ENCODE results near the gene FOXA3. TPM values are rescaled to one million over a fixed set of nuclear protein-coding genes. Genes with fewer than 3 reads are reported as not detected.

Gene FOXA3
- total RNA-seq, 1 donor from 2014 or later: not detected

DNA sequence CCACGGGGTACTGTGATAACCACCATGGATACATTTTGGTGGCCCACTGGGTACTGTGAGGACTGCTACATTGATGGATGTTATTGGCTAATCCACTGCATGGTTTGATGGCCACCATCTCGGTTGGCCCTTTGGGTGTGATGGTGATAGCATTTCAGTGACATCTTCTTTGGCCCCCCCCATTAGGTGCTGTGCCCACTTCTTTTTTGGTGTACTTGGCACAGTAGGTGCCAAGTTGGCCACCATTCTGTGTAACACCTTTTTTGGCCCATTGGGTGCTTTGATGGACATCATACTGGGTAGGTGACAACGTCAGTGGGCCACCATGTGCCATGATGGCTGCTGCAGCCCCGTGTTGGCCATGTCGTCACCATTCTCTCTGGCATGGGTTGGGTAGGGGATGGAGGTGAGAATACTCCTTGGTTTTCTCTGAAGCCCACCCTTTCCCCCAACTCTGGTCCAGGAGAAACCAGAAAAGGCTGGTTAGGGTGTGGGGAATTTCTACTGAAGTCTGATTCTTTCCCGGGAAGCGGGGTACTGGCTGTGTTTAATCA lies 9.2 kb downstream of the FOXA3 start:
- DNase-seq (ENCODE audit: low spot score): no peak

DNA sequence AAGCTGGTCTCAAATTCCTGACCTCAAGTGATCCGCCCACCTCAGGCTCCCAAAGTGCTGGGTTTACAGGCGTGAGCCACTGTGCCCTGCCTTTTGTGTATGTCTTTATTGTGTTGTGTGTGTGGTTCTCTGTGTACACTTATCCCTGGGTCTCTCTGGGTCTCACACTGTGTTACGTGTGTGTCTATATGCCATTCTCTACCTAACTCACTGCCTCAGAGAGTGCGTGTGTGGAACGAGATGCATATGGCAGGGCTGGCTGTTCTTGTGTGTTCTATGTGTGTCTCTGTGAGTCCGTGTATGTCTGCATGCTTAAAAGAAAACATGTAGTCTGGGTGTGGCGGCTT lies 10.5 kb downstream of the FOXA3 start:
- DNase-seq (ENCODE audit: low spot score): no peak

DNA sequence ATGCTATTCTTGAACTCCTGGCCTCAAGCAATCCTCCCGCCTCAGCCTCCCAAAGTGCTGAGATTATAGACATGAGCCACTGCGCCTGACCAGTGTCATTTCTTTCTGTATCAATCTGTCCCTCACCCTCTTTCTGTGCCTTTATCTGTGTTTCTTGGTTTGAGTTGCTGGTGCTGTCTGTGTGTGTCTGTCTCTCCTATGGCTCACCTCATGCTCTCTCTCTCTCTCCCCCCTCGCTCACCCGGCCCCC lies 12.0 kb downstream of the FOXA3 start:
- DNase-seq (ENCODE audit: low spot score): no peak

DNA sequence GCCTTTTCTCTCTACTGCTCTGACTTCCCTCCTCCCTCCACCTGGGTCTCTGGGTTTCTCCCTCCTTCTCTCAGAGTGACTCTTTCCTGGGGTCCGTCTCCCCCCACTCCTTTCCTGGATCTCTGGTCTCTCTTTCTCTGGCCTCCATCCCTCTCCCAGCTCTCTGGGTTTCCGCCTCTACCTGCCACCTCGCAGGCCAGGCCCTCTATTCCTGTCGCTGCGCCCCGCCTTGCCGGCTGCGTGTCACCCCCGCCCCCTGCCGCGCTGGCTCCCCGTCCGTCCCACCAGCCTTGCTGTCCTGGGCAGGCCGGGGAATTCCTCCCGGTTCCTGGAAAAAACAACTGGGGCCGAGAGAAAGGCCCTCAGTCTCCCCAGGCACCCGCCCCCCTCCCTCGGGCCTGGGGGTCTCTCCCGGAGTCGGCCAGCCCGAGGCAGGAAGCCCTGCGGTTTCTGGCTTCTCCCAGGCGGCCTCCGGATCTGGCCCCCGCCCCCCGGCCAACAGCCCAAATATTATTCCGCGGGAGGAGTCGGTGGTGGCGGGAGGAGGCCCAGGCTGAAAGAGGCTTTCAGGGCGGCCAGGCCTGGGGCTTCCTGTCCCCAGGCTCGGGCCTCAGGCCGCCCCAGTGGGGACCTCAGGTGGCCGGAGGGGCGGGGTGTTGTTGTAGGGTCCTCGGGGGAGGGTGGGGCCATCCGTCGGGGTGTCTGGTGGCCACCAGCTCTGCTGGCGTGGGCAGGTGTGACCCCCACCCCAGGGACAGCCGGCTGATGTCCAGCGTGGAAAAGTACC lies 12.5 kb downstream of the FOXA3 start:
- no peak for DNase-seq (ENCODE audit: low spot score)

DNA sequence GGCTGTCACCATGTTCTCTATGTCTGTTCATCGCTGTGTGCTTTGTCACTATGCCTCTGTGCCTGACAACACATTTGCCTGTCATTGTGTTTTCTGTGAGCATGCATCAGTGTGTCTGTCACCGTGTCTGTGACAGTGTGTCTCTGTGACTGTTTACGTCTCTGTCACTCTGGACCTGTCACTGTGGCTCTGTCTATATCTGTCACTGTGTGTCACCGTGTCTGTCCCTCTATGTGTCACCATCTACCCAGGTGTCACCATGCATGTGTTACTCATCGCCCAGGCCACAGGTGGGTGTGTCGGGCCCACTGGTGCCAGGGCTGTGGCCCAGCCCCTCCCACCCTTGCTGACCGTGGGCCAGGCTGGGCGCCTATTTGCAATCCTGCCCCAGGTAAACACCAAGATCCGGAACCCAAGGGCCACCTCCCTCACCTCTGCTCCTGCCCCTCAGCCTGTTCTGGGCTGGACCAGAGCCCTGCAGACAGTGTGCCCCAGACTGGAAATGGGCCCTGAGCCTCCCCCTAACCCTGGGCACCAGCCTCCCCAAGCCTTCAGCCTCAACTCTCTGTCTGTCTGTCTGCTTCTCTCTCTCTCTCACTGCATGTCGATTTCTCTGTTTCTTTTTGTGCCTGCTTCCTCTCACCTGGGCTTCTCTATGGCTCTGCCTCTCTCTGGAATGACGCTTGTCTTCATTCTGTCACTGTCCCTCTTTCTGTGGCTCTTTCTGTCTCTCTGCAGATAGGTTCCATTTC lies 14.1 kb downstream of the FOXA3 start:
- DNase-seq (ENCODE audit: low spot score): no peak

DNA sequence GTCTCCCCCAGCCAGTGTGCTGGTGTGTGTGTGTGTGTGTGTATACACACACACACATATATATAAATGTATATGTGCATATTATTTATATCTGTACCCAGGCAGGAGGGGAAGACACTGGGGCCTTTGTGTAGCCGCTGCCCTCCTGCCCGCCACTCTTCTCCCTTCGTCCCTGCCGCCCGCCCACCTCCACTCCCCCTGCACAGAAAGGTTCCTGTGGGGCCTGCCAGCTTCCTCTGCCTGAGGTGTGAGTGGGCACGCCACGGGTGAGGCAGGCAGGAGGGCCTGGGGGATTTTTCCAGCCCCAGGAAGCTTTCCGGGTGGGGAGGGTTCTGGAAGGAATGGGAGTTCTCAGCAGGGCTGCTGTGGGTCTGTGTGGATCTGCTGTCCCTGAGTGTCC lies 14.9 kb downstream of the FOXA3 start:
- no peak for DNase-seq (ENCODE audit: low spot score)

DNA sequence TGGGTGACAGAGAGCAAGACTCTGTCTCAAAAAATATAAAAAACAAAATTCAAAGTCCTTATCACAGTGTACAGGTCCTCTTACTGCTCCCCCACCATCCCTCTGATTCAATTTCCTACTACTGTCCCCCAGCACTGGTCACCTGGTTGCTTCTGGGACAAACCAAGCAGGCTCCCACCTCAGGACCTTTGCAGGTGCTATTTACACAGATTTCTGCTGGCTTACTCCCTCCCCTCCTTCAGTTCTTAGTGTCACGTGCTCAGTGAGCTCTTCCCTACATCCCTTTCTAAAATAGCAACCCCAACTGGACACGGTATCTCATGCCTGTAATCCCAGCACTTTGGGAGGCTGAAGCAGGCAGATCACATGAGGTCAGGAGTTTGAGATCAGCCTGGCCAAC lies 15.8 kb downstream of the FOXA3 start:
- DNase-seq (ENCODE audit: low spot score): no peak

DNA sequence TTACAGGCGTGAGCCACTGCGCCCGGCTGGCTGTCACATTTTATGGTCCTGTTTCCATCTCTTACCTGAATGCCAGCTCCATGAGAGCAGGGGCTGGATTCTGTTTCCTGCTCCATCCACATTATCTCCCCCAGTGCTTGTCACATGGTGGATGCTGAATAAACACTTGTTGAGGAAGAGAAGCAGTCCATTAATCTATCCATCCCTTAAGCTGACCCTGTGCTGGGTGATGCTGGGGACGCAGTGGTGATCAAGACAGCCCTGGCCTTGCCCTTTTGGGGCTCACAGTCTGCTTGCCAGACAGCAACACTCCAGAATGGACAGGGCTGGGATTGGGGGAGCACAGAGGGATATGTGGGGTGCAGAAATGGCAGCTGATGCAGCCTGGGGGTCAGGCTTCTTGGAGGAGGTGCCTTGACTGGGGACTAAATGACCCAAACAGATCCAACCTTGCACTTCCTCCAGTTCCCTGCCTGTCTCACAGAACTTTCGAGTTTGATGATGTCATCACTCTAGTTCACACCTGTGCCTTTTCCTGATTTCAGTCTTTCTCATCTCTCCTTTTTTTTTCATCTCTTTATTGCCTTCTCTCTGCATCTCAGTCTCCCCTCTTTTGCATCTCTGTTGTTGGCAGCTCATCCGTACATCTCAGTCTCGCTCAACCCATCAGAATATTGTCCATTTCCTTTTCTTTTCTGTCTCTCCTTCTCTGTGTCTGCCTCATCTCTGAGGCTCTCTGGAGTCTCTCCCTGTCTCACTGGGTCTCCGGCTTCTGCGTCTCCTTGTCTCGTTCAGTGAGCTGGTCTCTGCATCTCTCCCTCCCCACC lies 17.2 kb downstream of the FOXA3 start:
- no peak for DNase-seq (ENCODE audit: low spot score)

DNA sequence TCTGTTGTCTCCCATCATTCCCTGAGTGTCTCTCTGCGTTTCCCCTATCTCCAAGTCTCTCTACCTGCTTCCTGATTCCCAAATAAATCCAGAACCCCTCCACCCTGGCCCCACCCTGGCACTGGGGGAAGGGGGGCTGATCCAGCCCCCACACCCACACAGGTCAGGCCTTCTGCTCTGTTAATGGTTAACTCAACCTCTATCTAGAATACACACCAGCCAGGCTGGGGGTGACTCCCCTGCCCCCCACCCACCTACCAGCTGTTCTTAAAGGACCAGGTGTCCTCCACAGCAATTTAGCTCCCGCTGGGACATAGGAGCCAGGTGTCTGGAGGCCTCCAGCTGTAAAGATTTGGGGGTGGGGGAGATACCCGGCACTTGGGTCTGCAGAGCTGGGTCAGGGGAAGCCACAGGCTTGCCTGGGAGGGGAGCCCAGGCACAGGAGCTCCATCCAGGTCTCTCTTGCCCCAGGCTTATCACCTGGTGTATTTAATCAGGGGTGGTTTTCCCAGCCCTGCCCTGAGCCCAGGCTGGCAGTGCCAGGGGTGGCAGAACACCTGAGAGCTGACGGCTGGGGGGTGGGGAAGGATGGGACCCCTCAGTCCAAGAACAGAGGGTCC lies 17.9 kb downstream of the FOXA3 start:
- DNase-seq (ENCODE audit: low spot score): no peak

DNA sequence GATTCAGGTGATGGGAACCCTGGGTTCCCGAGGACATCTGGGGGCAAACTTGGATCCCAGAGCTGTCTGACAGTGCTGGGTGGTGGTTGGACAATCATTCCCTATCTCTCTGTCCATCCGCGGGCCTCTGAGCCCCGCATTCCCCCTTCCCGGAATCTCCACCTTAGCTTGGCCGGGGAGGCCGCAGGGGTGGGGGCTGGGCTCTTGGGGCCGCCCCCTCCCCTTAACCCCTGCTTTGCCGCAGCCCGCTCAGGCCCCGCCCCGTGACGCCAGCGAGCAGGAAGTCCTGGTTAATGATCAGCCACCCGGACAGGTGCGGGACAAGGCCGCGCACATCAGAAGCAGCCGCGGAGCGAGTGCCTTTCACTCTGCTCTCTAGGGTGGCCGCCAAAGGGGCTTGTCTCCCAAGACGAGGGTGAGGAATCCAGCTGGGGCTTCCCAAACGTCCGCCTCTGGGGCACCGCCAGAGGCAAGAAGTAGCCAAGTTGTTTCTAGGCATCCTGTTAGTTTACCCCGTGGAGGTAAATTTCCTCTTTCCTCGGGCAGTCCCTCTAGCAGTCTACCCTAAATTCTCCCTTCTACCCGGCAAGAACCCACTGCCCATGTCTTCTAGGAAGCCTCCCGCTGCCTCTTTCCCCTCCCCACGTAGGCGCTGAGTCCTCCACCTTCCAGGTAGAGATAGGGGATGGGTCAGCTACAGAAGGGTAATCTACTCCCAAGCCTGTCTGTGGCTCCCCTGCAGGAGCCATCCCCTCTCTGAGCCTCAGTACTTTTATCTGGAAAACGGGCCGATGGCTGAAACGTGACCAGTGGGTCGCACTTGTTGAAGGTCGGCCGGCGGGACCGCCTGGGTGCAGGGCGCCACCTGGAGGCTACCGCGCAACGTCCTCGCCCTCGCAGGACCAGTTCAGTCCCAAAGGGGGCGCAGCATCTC lies 18.8 kb downstream of the FOXA3 start:
- peak; percentile 83 for DNase-seq (ENCODE audit: low spot score)

DNA sequence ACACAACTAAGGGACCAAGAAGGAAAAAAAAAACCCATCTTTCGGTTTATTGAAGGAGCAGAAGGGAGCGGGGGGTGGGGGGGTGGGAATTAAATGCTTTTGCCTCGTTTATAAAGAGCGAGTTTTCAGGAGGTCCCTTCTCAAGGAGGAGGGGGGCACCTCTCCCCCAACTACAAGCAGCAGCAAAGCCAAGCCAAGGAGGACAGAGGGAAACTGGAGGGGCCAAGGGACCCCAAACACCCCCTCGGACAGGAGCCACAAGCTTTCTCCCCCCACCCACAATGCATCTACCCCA lies 19.4 kb downstream of the FOXA3 start:
- no peak for DNase-seq (ENCODE audit: low spot score)

DNA sequence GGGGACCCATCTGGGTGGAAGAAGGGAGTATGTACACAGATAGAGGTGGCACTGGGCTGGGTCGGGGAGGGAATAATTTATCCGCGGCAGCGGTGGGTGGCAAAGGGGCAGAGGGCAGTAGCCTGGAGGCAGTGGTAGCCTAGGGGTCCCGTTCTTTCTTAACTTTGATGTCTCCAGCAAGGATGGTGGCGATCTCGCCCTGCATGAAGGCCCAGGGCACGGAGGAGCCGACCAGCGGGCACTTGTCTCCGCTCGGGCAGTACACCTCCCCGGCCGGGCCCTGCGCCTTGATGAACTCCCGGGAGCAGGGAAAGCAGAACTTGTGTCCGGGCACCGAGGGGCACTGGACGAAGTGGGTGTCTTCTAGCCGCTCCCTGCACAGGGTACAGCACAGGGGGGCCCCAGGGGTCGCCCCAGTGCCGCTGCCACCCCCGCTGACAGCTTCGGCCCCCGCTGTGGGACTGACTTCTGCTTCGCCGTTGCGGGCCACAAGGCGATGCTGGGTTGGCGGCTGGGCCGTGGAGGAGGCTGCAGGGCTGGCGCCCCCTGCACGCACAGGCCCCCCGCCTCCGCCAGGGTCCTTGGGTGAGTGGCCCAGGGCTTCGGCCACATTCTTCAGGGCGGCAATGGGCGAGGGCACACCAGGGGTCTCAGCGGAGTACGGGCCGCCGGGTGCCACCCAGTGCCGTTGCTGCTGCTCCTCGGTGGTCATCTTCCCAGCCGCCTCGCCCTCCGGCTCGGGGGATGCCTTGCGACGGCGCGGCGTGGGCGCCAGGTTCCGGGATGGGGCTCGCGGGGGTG lies 20.0 kb downstream of the FOXA3 start:
- DNase-seq (ENCODE audit: low spot score): no peak

DNA sequence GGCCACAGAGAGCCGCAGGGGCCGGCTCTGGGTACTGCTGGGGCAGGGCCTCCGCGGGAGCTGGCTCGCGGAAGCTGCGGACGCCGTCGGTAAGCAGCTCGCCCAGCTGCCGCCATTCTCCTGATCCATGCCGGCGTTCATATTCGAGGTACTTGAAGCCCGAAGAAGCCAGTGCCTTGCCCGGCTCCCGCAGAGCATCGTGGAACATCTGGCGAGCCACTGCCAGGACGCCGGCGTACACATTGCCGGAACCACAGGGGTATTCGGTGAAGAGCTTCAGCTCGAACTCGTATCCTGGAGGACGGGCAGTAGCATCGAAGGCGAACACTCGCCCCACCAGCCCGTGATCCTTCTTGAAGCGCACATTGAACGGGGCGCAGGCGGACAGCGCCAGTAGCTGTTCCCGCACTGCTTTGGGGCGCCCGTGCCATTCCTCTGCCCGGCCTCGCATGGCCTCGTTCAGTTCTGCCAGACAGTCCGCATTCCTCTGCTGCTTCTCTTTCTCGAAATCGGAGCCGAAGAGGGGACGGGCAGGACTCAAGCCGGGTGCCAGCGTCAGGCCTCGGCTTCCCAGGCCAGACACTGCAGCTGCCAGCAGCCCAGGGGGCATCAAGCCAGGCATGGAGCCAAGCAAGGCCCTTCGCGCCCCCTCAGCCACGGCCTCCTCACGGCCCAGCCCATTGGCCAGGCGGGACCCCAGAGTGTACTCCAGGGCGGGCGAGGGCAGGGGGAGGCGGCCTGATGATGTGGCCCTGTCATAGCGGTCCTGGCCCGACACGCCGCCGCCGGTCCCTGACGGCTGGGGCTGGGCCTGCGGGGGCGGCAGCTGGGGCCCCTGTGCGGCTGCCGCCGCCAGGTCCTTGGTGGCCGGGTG lies 20.8 kb downstream of the FOXA3 start:
- DNase-seq (ENCODE audit: low spot score): no peak

DNA sequence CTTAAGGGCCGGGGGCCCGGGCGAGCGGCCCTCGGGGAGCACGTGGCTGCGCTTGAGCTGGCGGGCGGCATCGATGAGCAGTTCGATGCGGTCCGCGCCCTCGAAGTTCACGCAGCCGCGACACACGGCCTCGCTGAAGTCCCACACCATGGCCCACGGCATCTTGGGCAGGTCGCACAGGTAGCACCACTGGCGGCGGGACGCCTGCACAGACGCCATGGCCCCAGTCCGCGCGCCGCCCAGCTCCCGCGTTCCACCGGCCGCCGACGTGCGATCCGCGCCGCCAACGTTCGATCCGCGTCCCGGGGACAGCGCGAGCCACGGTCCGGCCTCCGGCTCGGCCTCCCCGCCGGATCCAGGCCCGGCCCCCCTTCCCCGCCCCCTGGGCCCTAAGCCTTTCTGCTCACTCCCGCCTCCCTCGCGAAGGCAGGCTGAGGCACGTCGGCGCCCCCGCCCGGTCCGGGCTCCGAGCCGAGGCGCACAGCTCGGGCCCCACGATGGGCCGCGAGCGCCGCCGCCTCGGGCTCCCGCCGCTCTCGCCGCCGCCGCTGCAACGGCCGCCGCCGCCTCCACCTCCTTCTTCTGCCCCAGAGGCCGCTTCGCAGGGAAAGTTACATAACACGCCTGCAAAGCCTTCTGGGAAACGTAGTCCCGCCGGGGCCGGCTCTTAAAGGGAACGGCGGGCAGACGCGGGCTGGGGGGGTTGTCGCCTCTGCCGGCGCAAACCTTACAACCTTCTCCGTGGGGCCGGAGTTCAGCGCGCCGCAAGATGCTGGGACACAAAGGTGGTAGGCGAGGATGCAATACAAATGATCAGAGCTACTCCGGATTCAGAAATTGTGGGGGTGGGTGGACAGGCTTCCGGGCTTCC lies 21.7 kb downstream of the FOXA3 start, which contains the start of gene IRF2BP1:
Gene IRF2BP1 (minus strand): TSS at position 586 of the 871 bp plus-strand sequence. CDS start 367 bp downstream, at position 219.
- DNase-seq (ENCODE audit: low spot score): peak; percentile 94

DNA sequence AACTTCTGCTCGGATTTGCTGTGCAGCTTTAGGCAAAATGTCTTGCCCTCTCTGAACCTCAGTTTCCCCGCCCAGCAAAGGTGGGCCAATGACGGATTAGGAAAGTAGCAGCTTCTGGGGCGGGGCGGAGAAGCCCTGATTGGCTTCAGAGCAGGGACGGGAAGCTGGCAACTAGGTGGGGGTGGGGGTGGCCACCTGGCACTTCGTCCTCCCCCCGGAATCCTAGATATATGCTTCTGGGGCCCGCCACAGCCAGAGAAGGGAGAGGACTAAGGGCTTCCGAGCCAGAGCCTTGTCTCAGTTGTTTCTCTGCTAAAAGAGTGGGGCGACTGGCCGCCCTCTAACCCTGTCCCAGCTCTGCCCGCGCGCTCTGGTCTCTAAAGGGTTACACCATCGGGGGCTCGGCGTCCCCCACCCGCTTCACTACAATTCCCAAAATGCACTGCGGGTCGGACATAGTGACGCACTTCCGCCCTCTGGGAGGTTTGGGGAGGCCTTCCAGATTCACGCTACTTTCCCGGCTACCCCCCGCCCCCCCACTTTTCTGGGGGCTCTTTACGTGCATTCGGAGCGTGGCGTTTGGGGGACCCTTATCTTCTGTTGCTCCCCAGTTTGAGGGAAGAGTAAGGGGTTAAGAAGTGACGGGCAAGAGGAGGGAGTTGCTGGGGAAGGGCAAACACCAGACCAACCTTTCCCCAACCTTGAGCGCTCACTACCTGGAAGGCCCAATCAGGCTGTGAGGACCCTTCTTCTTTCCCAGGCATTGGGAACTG lies 22.5 kb downstream of the FOXA3 start:
- DNase-seq (ENCODE audit: low spot score): peak; percentile 95

DNA sequence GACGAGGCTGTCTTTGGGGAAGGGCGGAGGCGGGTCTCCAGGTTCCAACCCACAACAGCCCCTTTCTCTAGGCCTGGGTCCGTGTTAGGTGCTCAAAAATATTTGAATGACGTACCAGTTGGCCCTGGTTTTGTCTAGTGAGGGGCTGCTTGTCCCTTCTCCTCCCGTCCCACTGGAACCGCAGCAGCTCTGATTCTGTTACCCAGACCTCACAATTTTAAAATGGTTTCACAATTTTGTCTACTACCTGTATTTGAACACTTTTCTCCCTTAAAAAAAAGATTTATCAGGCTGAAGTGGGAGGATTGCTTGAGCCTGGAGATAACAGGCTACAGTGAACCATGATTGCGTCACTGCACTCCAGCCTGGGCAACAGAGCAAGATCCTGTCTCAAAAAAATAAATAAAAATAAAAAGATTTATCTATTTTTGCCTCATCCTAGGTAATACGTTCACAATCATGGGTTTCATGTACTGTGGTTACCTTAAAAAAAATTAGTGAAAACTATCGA lies 23.1 kb downstream of the FOXA3 start:
- DNase-seq (ENCODE audit: low spot score): no peak

DNA sequence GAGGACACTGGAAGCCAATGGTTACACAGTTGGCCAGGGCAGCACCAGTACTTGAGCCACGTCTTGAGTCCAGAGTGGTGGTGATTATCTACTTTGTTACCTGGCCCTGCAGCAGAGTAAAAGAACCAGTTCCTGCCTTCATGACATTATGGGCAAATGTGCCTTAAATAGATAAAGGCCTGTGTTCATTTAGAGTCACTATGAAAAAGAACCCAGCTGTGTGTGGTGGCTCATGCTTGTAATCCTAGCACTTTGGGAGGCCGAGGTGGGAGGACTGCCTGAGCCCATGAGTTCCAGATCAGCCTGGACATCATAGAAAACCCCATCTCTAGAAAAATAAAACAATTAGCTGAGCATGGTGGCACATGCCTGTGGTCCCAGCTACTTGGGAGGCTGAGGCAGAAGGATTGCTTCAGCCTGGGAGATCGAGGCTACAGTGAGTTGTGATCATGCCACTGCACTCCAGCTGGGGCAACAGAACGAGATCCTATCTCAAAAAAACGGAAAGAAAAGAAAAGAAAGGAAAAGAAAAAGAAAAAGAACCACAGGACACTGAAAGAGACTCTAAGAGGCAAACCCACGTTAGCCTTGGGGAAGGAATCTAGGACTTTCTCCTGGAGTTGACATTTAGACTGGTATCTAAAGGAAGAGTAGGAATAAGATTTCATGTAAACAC lies 25.2 kb downstream of the FOXA3 start:
- DNase-seq (ENCODE audit: low spot score): no peak

All from ureter (tissue), 1 donor.